ENCODE results near the gene KIAA1671.
"Not testable (repeated sequence)": the region's sequence is repeated elsewhere in the genome, so short reads cannot be mapped to it uniquely, and the experiment has no call there.

Gene KIAA1671

DNA sequence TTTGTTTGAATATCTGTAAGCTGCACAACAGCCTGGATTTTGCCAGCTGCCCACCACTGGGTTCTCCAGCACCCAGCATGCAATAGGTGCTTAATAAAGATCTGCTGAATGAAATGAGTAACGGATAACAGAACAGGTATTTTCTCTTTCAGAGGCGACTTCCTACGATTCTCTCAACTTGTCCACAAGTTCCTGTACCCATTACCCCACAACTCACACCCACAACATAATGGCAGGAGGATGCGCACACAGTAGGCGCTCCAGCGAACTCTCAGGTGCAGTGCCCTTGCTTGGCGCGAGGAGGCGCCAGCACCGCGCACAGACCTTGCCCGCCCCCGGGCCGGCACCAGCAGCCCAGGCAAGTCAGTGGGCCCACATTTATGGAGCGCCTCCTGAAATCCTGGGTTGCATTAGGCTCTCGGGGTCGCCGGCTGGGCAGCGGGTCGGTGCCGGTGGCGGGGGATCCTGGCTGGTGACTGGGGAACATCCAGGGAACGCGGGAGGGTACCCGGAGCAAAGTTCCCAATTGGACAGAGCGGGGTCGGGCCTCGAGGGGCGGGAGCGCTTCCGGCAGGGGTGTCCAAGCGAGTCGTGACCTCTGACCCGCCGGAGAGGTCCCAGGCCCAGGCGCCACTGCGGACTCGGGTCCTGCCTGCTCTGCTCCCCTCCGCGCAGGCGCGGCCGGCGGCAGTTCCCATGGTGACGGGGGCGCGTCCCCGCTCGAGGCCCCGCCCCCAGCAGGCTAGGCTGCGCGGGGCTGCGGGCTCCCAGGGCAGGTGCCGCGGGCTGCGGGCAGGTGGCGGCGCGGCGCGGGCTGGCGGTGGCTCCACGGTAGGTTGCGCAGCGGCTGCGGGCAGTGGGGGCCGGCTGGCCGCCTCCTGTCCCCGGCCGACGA lies at the start of gene KIAA1671:
TSS of gene KIAA1671 (plus strand) at position 775 of the 895 bp plus-strand sequence. CDS start 75,284 bp downstream, outside the sequence.
- POLR2A ChIA-PET = no interaction called here
- TF ChIP-seq, protein P1, sequence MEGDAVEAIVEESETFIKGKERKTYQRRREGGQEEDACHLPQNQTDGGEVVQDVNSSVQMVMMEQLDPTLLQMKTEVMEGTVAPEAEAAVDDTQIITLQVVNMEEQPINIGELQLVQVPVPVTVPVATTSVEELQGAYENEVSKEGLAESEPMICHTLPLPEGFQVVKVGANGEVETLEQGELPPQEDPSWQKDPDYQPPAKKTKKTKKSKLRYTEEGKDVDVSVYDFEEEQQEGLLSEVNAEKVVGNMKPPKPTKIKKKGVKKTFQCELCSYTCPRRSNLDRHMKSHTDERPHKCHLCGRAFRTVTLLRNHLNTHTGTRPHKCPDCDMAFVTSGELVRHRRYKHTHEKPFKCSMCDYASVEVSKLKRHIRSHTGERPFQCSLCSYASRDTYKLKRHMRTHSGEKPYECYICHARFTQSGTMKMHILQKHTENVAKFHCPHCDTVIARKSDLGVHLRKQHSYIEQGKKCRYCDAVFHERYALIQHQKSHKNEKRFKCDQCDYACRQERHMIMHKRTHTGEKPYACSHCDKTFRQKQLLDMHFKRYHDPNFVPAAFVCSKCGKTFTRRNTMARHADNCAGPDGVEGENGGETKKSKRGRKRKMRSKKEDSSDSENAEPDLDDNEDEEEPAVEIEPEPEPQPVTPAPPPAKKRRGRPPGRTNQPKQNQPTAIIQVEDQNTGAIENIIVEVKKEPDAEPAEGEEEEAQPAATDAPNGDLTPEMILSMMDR (IDR thresholded peaks at IDR 0.05; ENCODE audit: control extremely low read depth, extremely low read depth, low read depth, missing control alignments) = peak; percentile 78
- peak; percentile 94 for DNase-seq (ENCODE audit: extremely low spot score)
- CTCF ChIA-PET = interaction anchor here (0.6 to 2.1 kb wide), 6 partner anchors 11 to 97 kb away, joined by 3 to 7 read pairs (median 4); no protein-coding TSS in a partner anchor

DNA sequence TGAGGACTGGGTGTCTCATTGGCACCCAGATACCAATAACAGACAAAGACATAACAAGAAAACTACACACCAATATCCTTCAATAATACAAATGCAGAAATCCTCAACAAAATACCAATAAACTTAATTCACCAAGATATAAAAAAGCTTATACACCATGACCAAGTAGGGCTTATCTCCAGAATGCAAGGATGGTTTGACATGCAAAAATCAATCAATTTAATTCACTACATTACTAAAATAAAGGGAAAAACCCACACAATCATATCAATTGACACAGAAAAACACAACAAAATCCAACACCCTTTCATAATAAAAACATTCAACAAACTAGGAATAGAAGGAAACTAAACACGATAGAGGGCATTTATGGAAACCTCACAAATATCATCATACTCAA lies 46.6 kb upstream of the KIAA1671 start:
- POLR2A ChIA-PET = no interaction called here
- DNase-seq (ENCODE audit: extremely low spot score) = no peak
- TF ChIP-seq, protein P1 (IDR thresholded peaks at IDR 0.05; ENCODE audit: control extremely low read depth, extremely low read depth, low read depth, missing control alignments) = no peak
- CTCF ChIA-PET = no interaction called here

DNA sequence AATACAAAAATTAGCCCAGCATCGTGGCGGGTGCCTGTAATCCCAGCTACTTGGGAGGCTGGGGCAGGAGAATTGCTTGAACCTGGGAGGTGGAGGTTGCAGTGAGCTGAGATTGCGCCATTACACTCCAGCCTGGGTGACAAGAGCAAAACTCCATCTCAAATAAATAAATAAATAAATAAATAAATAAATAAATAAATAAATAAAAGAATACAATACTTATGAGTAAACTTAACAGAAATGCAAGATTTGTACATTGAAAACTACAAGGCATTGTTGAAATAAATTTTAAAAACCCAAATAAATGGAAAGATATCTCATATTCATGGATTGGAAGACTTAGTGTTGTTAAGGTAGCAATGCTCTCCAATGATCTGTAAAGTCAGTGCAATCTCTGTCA lies 45.4 kb upstream of the KIAA1671 start:
- CTCF ChIA-PET; DNase-seq (ENCODE audit: extremely low spot score); POLR2A ChIA-PET: not testable (repeated sequence)

DNA sequence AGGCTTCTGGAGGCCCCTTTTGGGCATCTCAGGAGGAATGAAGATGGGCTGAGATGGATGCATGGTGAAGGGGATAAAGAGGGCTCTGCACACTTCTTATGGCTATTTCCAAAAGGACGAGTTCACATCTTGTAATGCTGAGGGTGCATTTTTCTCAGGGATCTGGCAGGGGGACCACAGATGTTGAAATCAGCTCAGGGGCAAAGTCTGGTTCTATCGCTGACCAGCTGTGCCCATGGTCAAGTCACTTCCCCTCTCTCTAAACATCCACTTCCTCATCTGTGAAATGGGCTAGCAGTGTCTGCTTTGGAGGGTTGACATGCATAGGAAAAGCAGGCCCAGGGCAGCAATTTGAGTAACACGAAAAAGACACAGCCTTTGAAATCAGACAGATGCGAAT lies 32.5 kb upstream of the KIAA1671 start:
- CTCF ChIA-PET = no interaction called here
- TF ChIP-seq, protein P1 (IDR thresholded peaks at IDR 0.05; ENCODE audit: control extremely low read depth, extremely low read depth, low read depth, missing control alignments) = no peak

DNA sequence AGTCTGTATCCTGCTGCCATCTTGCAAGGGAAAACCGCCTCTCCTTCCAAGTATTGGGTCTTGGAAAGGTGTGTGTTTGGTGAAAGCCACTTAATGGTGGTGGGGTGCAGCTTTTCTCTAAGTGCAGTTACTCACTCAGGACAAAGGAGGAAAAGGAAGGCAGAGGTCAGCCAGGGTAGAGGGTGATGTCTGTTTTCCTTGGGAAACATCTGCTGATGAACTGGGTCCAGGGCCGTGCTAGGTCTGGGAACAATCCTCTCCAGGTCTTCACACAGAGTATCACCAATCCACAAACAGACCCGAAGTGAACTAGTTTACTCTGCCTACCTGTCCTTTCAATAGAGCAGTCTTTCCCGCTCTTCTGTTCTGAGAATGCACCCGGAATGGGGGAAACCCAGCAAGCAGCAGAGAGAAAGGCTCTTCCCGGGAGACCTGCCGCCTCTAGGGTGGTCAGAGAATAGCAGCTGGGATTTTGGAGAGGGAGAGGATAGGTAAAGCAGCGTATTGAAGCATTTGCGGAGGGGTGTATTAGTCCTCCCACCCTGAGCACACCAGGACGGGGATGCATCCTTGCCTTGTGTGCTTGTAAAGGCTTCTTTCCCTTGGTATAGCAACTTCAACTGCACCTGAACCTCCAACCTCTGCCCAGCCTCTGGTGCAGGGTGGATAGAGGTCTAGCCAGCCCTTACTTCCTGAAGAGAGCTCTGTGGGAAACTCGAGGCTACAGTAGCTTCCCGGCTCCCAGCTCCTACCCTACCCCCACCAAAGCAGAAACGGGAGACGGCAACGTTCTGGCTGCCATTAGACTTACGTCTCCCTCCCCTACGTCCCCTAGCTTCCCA lies 26.7 kb upstream of the KIAA1671 start:
- TF ChIP-seq, protein P1 (IDR thresholded peaks at IDR 0.05; ENCODE audit: control extremely low read depth, extremely low read depth, low read depth, missing control alignments) = no peak
- CTCF ChIA-PET = no interaction called here
- POLR2A ChIA-PET = no interaction called here
- no peak for DNase-seq (ENCODE audit: extremely low spot score)

More for the DNA sequence above, 32.5 kb upstream of the KIAA1671 start:
- POLR2A ChIA-PET = no interaction called here
- no peak for DNase-seq (ENCODE audit: extremely low spot score)

DNA sequence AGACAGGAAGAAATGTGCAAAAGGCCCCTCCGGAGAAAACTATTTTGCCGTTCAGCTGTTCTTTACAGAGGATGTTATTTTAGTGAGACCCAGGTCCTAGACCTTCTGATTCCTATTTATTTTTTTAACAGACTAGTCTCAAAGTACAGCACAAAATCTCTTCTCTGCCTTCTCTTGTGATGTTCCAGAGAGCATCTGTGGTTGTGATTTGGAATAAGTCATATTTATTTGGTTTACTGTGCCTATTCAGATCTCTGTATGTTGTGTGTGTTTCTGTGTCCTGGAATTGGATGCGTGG lies 26.1 kb upstream of the KIAA1671 start:
- DNase-seq (ENCODE audit: extremely low spot score) = no peak
- ChIA-PET CTCF (no interaction called here), POLR2A (no interaction called here)
- TF ChIP-seq, protein P1 (IDR thresholded peaks at IDR 0.05; ENCODE audit: control extremely low read depth, extremely low read depth, low read depth, missing control alignments) = no peak

All from GM10248 (cell line).